Karpas-422 (cell line): ENCODE measurements around the gene GLT1D1. TPM values are rescaled to one million over a fixed set of nuclear protein-coding genes. Genes with fewer than 3 reads are reported as not detected.
"Not testable (repeated sequence)": the region's sequence is repeated elsewhere in the genome, so short reads cannot be mapped to it uniquely, and the experiment has no call there.

Experiments
- DNase-seq: peaks from one replicate; pipeline ENCODE4 v3.0.0-alpha.2; 2015
- H2AFZ ChIP-seq: fragments of 200-600 bp; sonication (generic); 2 replicates; pipeline ENCODE4 v1.6.1; 2014; ENCODE audit warnings: antibody characterized with exemption, low read length, mixed read lengths
- H3K27ac ChIP-seq: fragments of 200-600 bp; sonication (generic); 2 replicates; pipeline ENCODE4 v1.5.1; 2014; ENCODE audit warnings: mild to moderate bottlenecking, low read length, moderate library complexity
- H3K27me3 ChIP-seq: fragments of 200-600 bp; sonication (generic); 2 replicates; pipeline ENCODE4 v1.6.1; 2014; ENCODE audit warnings: low read length, mixed read lengths
- H3K36me3 ChIP-seq: fragments of 200-600 bp; sonication (generic); 2 replicates; pipeline ENCODE4 v1.6.1; 2014; ENCODE audit warnings: low read length, mixed read lengths; ENCODE audit not compliant: insufficient read depth
- H3K4me1 ChIP-seq: fragments of 200-600 bp; sonication (generic); 2 replicates; pipeline ENCODE4 v1.6.1; 2014; ENCODE audit warnings: mild to moderate bottlenecking, low read length, mixed read lengths
- H3K4me2 ChIP-seq: fragments of 200-600 bp; sonication (generic); 2 replicates; pipeline ENCODE4 v1.6.1; 2014; ENCODE audit warnings: low read length, low read depth, mild to moderate bottlenecking; ENCODE audit not compliant: poor library complexity, severe bottlenecking
- H3K4me3 ChIP-seq: fragments of 200-600 bp; sonication (generic); 2 replicates; pipeline ENCODE4 v1.5.1; 2014; ENCODE audit warnings: mild to moderate bottlenecking, antibody characterized with exemption, low read length, mixed read lengths
- H3K79me2 ChIP-seq: fragments of 200-600 bp; sonication (generic); 2 replicates; pipeline ENCODE4 v1.6.1; 2014; ENCODE audit warnings: mild to moderate bottlenecking, low read length, mixed read lengths
- H3K9ac ChIP-seq: fragments of 200-600 bp; sonication (generic); 2 replicates; pipeline ENCODE4 v1.6.0; 2014; ENCODE audit warnings: low read length
- H3K9me2 ChIP-seq: fragments of 200-600 bp; sonication (generic), shearing (Covaris generic); replicated peaks from 2 replicates; pipeline ENCODE4 v1.6.0; 2014; ENCODE audit warnings: mild to moderate bottlenecking, low read length, moderate library complexity; ENCODE audit not compliant: insufficient read depth
- H3K9me3 ChIP-seq: fragments of 300-700, 200-600 bp; sonication (generic); 2 replicates; pipeline ENCODE4 v1.6.1; 2014; ENCODE audit warnings: low read length, mixed read lengths
- H4K20me1 ChIP-seq: fragments of 200-600 bp; sonication (generic); 2 replicates; pipeline ENCODE4 v1.6.1; 2014; ENCODE audit warnings: mild to moderate bottlenecking, antibody characterized with exemption, low read length, low read depth; ENCODE audit not compliant: insufficient read depth
- total RNA-seq: library from RNA; depleted of rRNA; stranded (reverse); fragments of >200 nt; shearing (Covaris generic); gene quantifications from 2 replicates; pipeline ENCODE4 v1.2.3, GENCODE V29; 2014; ENCODE audit warnings: low replicate concordance; rRNA removed

The GLT1D1 gene
- not detected in 2 replicates for total RNA-seq

DNA sequence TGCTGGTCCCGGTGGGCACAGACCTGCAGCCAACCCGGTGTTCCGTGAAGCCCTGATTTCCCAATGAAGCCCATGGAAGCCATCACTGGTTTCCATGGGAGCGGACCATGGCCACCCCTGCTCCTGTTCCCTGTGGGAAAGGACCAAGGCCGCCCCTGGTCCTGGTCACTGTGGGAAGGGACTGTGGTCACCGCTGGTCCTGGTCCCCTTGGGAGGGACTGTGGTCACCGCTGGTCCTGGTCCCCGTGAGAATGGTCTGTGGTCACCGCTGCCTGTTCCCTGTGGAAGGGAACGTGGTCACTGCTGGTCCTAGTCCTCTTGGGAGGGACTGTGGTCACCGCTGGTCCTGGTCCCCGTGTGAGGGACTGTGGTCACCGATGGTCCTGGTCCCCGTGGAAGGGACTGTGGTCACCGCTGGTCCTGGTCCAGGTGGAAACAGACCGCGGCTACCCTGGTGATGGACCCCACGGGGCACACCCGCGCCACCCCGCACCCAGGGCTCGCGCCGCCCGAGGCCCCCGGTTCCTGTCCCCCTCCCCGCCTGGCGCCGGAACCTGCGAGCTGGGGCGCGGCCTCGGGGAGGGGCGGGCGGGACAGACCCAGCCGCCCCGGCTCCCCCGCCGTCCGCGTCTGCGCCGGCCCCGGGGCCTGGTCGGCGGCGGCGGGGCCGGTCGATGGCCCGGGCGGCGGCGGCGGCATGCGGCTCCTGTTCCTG is at the start of gene GLT1D1:
Gene GLT1D1 (plus strand): TSS at position 594 of the 715 bp plus-strand sequence. CDS start 104 bp downstream, at position 698.
- no peak within 1 kb of the TSS for H3K4me2 ChIP-seq
- no peaks in the 10 kb centered on the region for H3K4me1 ChIP-seq
- no peaks in the 10 kb centered on the region for H3K36me3 ChIP-seq
- H3K27ac ChIP-seq = no peak within 1 kb of the TSS
- no peaks in the 10 kb centered on the region for H3K79me2 ChIP-seq
- H3K27me3 ChIP-seq = no peaks in the 10 kb centered on the region
- H4K20me1 ChIP-seq = no peaks in the 10 kb centered on the region
- no peak within 1 kb of the TSS for H3K9ac ChIP-seq
- H3K9me3 ChIP-seq = no peaks in the 10 kb centered on the region
- no peak for DNase-seq
- no peak within 1 kb of the TSS for H3K4me3 ChIP-seq
- H3K9me2 ChIP-seq = no peaks in the 10 kb centered on the region
- no peak within 1 kb of the TSS for H2AFZ ChIP-seq

DNA sequence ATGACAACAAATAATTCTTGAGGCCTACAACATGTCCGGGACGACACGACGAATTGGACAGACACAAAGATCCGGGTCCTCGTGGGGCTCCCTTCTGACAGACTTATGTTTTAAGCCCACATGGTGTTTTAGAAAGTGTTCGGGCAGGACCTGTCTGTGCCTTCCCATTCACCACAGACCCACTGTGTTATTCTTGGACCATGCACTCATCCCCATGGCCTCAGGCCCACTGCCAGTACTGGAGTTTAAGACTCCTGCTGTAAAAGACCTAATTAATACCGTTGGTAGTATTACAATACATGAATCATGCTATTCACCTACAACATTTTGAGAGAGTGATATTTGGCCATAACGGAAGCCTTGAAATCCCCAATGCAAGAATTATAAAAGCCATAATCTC is 49.5 kb upstream of the GLT1D1 start:
- Histone ChIP-seq H3K27me3 (no peaks in the 10 kb centered on the region), H4K20me1 (0 out of 2 replicates have a peak, but pooled peaks cover 6% of the 10 kb centered on the region), H3K9me3 (no peaks in the 10 kb centered on the region), H3K36me3 (peaks cover 31% of the 10 kb centered on the region), H3K4me1 (peaks cover 1% of the 10 kb centered on the region; the same call in 1 of the 2 replicates), H3K27ac (no peak overlapping the region), H3K4me3 (no peak overlapping the region), H3K4me2 (no peak overlapping the region), H3K9ac (no peak overlapping the region), H3K79me2 (peaks cover 49% of the 10 kb centered on the region), H3K9me2 (no peaks in the 10 kb centered on the region), H2AFZ (no peak overlapping the region)
- no peak for DNase-seq

DNA sequence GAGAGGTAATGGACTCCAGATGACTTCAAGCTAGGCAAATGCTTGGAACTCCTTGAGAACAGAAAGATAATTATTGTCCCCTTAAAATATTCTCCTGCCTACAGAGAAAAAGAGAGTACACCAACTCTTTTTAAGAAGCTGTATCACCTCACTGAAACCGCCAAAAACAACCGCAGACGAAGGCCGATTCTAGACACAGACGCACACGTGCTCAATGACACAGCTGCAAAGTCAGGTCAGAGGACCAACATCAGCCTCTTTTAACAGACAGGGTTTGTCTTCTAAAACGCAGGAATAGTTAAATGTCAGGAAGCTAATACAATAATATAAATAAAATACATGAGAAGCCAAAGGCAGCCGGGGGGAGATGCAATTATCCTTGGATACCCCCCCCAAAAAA is 48.5 kb upstream of the GLT1D1 start:
- H4K20me1 ChIP-seq = 0 out of 2 replicates have a peak, but pooled peaks cover 6% of the 10 kb centered on the region
- H3K4me1 ChIP-seq = no peaks in the 10 kb centered on the region
- H3K27ac ChIP-seq = no peak overlapping the region
- no peak overlapping the region for H3K9ac ChIP-seq
- peaks cover 58% of the 10 kb centered on the region for H3K79me2 ChIP-seq
- H3K9me3 ChIP-seq = no peaks in the 10 kb centered on the region
- H3K4me2 ChIP-seq = no peak overlapping the region
- no peak overlapping the region for H3K4me3 ChIP-seq
- no peaks in the 10 kb centered on the region for H3K27me3 ChIP-seq
- H2AFZ ChIP-seq = no peak overlapping the region
- H3K9me2 ChIP-seq = no peaks in the 10 kb centered on the region
- peaks cover 29% of the 10 kb centered on the region for H3K36me3 ChIP-seq
- no peak for DNase-seq

DNA sequence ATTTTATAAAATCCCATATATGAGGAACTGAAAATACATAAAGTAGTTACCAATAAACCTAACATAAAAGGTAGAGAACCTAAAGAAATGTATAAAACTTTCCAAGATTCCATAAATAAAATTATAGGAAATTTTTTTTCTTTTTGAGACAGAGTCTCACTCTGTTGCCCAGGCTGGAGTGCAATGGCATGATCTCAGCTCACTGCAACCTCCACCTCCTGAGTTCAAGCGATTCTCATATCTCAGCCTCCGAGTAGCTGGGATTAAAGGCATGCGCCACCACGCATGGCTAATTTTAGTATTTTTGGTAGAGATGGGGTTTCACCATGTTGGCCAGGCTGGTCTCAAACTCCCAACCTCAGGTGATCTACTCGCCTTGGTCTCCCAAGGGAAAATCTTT is 47.9 kb upstream of the GLT1D1 start:
- Histone ChIP-seq H3K36me3 (peaks cover 34% of the 10 kb centered on the region), H3K79me2 (peaks cover 64% of the 10 kb centered on the region)
- H2AFZ ChIP-seq, H3K9me2 ChIP-seq, DNase-seq, H3K4me1 ChIP-seq, H3K9ac ChIP-seq, H3K9me3 ChIP-seq, H3K4me3 ChIP-seq, H3K27me3 ChIP-seq, H3K4me2 ChIP-seq, H4K20me1 ChIP-seq, H3K27ac ChIP-seq: not testable (repeated sequence)

DNA sequence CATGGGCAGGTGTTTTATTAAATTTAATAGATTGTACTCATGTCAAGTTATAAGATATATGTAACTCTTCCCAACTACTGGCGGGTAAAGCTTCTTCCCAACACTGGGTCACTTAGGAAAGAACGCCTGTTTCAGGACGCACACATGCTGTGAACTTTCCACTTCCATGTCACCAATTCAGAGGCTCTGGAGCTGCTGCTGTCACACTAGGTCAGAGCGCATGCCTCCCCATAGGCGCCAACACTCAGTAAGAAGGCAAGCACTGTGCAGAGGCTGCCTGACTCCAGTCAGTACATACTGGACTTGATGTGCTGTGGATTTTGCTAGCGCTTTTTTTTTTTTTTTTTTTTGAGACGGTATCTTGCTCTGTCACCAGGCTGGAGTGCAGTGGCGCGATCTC is 46.7 kb upstream of the GLT1D1 start:
- no peaks in the 10 kb centered on the region for H3K27me3 ChIP-seq
- no peak overlapping the region for H2AFZ ChIP-seq
- H3K4me2 ChIP-seq = no peak overlapping the region
- peaks cover 72% of the 10 kb centered on the region for H3K79me2 ChIP-seq
- H3K9me3 ChIP-seq = no peaks in the 10 kb centered on the region
- no peak overlapping the region for H3K4me3 ChIP-seq
- peaks cover 13% of the 10 kb centered on the region for H3K4me1 ChIP-seq
- no peaks in the 10 kb centered on the region for H3K9me2 ChIP-seq
- no peak overlapping the region for H3K27ac ChIP-seq
- peaks cover 26% of the 10 kb centered on the region for H3K36me3 ChIP-seq
- DNase-seq = no peak
- 0 out of 2 replicates have a peak, but pooled peaks cover 3% of the 10 kb centered on the region for H4K20me1 ChIP-seq
- H3K9ac ChIP-seq = no peak overlapping the region

DNA sequence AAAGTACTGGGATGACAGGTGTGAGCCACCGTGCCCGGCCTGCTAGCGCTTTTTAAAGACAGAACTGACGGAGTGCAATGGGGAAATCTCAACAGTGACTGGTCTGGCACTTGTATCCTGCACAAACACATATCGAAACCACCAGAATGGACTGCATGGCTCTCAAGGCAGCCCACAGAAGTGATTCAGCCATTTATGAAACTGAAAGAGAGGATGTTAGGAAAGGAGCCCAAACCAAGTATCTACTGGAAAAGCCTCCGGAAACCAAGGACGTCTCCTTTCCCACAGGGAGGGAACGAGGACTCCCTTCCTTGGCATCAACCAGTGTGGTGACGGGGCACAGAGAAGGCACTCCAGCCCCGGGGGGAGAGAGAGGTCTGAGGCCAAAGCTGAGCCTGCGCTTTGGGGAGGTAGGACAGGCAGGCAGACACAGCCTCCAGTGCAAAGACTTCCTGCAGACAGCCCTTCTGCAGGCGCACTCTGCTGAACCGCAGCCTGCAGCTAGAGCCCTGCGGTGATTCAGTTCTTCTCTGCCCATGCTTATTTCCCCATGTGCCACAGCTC is 46.0 kb upstream of the GLT1D1 start:
- Histone ChIP-seq H3K4me3 (no peak overlapping the region), H2AFZ (no peak overlapping the region), H3K9me2 (no peaks in the 10 kb centered on the region), H3K9me3 (no peaks in the 10 kb centered on the region), H3K4me1 (peaks cover 18% of the 10 kb centered on the region), H3K79me2 (peaks cover 77% of the 10 kb centered on the region), H3K36me3 (peaks cover 23% of the 10 kb centered on the region), H3K9ac (no peak overlapping the region), H3K27me3 (no peaks in the 10 kb centered on the region), H4K20me1 (no peaks in the 10 kb centered on the region), H3K4me2 (no peak overlapping the region), H3K27ac (no peak overlapping the region)
- DNase-seq = no peak

DNA sequence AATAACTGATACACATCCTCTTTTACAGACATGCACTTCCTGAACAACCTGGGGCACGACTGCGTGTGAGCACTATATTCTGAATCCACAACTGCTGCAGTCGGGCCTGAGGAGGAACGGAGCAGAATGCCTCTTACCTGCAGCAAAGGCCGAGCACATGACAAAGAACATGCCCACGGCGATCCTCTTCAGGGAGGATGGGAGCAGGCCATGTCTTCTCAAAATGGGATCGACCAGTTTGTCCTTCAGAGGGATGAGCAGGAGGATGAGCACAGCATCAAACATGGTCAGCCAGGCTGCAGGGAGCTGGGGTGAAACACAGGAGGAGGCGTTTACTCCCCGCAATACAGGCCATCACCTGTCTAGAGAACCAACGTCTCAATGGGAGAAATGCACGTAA is 44.6 kb upstream of the GLT1D1 start:
- H3K36me3 ChIP-seq = peaks cover 23% of the 10 kb centered on the region
- no peaks in the 10 kb centered on the region for H3K9me3 ChIP-seq
- H3K9me2 ChIP-seq = no peaks in the 10 kb centered on the region
- H3K79me2 ChIP-seq = peaks cover 77% of the 10 kb centered on the region
- peaks cover 18% of the 10 kb centered on the region for H3K4me1 ChIP-seq
- H3K4me2 ChIP-seq = no peak overlapping the region
- no peak overlapping the region for H2AFZ ChIP-seq
- no peak overlapping the region for H3K4me3 ChIP-seq
- no peak for DNase-seq
- H3K27me3 ChIP-seq = no peaks in the 10 kb centered on the region
- no peaks in the 10 kb centered on the region for H4K20me1 ChIP-seq
- no peak overlapping the region for H3K27ac ChIP-seq
- H3K9ac ChIP-seq = no peak overlapping the region

DNA sequence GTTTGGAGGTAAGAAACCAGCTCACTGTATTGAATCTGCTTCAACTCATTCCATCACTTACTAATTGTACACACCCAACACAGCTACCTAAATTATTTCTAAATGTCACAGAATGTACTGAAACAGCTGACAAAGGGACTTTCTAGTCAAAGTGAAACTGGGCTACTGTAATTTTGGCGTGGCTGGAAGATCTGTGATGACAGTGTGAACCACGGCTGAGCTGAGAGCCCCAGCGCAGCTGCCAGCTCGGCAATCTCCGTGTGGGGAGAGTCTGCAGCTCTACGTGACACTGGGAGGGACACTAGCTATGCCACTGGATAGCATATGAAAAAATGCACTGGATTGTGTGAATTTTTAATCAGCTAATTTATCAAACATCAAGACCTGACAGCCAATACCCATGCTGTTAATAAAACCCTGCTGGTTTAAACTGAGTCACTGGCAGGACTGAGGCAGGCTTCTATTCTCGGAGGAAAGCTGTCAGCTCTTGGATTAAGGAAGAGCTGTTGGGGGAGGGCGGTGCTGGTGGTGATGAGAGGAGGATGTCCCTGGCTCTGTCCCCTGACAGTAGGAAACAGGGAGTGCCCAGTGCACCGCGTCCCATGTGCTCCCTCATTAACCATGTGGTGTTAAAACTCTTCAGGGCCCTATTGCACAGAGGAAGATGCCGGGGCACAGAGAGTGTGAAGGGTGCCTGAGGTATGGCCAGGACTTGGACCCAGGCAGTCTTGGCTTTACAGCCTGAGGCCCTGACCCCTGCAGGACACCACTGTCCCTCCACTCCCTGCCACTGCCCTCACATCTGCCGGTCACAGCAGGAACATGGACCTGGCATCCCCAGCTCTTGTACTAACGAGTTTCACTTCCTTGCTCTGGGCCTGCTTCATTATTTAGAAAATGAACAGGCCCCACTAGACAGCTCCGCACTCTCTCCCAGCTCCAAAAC is 42.8 kb upstream of the GLT1D1 start:
- 0 out of 2 replicates have a peak, but pooled peaks cover 7% of the 10 kb centered on the region for H4K20me1 ChIP-seq
- H3K9me2 ChIP-seq = no peaks in the 10 kb centered on the region
- no peak overlapping the region; the same call in 1 of the 2 replicates for H3K27ac ChIP-seq
- no peak for DNase-seq
- H3K9me3 ChIP-seq = no peaks in the 10 kb centered on the region
- peaks cover 18% of the 10 kb centered on the region for H3K4me1 ChIP-seq
- no peak overlapping the region for H3K4me2 ChIP-seq
- H3K79me2 ChIP-seq = peaks cover 81% of the 10 kb centered on the region
- H3K27me3 ChIP-seq = no peaks in the 10 kb centered on the region
- H3K36me3 ChIP-seq = peaks cover 27% of the 10 kb centered on the region; the same call in 1 of the 2 replicates
- H3K4me3 ChIP-seq = no peak overlapping the region
- H2AFZ ChIP-seq = no peak overlapping the region
- H3K9ac ChIP-seq = peak overlapping the region; percentile 10; the same call in 1 of the 2 replicates
